NCI-H345 treated with DMSO at 0.1 percent for 48 hours (cell line): Measurements from ENCODE around the gene TIMM50.
A peak's percentile ranks its signal among the peaks of the same experiment; 100 is the strongest.

ENCODE experiments used
- DNase-seq: peaks from one replicate; lab custom pipeline; 2025; ENCODE audit not compliant: unreplicated experiment; lab: John Stamatoyannopoulos, UW

Gene TIMM50

DNA sequence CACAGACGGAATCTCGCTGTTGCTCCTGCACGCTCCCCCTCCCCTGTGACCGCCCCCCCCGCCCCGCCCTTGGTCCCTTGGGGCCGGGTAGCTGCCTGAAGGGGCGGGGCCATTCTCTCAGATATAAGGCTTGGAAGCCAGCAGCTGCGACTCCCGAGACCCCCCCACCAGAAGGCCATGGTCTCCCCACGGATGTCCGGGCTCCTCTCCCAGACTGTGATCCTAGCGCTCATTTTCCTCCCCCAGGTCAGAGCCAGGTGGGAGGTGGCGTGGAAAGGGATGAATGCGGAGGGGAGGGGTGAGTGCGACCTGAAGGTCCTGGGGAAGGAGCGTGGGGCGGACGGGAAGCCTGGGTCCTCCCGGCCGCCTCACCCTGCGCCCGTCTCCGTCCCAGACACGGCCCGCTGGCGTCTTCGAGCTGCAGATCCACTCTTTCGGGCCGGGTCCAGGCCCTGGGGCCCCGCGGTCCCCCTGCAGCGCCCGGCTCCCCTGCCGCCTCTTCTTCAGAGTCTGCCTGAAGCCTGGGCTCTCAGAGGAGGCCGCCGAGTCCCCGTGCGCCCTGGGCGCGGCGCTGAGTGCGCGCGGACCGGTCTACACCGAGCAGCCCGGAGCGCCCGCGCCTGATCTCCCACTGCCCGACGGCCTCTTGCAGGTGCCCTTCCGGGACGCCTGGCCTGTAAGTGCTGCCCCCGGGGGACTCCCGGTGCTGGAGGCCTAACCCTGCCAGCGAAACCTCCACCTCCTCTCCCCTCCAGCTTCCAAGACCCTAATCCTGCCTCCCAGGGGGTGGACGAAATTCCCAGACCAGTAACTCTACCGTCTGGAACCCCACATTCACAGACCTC, 18.4 kb downstream of the TIMM50 start, which contains the start of gene DLL3:
Gene DLL3 (plus strand): TSS at position 150 of the 845 bp plus-strand sequence. CDS start 28 bp downstream, at position 178.
- peak; percentile 90 for DNase-seq

GRCh38 chr19:39499932-39500331, 19.3 kb downstream of the TIMM50 start:
- DNase-seq = no peak

DNA sequence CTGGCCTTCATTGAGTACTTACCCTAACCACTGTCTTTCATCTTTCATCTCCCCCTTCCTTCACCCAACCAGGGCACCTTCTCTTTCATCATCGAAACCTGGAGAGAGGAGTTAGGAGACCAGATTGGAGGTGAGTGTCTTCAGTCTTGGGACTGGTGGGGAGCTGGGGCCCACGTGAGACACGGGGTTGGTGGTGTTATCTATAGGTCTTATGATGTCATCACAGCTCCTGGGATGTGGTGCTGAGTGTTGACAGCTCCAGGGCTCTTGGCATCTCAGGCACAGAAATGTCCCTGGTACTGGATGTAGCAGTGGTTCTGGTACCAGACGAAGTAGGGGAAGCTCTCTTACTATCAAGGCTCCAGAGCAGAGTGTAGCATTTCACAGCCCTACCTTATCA, 19.9 kb downstream of the TIMM50 start:
- DNase-seq = no peak

GRCh38 chr19:39501340-39501739, 20.7 kb downstream of the TIMM50 start:
- DNase-seq = no peak

DNA sequence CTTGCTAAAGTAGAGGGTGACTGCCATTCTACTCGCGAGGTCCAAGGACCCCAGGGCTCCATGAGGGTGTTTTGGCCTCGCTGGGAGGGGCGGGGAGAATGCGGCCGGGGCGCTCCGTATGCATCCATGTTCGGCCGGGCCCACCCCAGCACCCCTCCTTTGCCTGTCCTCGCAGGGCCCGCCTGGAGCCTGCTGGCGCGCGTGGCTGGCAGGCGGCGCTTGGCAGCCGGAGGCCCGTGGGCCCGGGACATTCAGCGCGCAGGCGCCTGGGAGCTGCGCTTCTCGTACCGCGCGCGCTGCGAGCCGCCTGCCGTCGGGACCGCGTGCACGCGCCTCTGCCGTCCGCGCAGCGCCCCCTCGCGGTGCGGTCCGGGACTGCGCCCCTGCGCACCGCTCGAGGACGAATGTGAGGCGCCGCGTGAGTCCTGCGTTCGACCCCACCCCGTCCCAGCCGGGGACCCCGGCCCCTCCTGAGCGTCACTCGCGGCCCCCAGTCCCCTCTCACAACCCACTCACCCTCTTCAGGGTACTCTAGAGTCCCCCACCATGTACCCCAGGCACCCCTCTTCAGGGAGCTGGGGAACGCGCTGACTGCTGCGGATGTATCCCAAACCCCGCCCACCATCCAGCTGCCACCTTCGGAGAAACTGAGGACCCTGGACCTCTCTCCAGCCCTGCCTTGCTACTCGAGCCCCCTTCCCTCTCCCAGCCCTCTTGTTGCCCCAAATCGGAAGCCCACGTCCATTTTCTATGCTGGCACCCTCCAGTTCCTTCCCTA, 22.2 kb downstream of the TIMM50 start:
- DNase-seq = no peak

DNA sequence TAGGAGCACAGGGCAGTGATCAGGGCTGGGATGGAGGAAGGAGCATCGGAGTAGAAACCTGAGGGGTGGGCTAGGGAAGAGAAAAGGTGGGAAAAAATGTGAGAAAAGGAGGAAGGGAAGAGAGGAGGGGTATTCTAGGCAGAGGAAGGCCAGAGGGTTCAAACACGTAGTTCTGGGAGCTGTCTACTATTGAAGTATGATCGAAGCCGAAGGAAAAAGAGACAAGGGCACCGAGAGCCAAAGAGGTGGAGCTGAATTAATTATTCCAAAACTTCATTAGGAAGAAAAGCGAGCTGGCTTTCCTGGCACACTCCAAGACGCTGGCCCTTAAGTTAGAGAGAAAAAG, 25.9 kb downstream of the TIMM50 start:
- no peak for DNase-seq

GRCh38 chr19:39506944-39507714, 26.5 kb downstream of the TIMM50 start:
- peak; percentile 69 for DNase-seq

- DNase-seq = no peak
These were observed 27.2 kb downstream of the TIMM50 start for GRCh38 chr19:39507715-39508364.

- no peak for DNase-seq
These were observed 28.0 kb downstream of the TIMM50 start for GRCh38 chr19:39508629-39509028.

GRCh38 chr19:39509233-39509632, 28.6 kb downstream of the TIMM50 start:
- no peak for DNase-seq

GRCh38 chr19:39512988-39513387, 32.4 kb downstream of the TIMM50 start:
- no peak for DNase-seq

DNA sequence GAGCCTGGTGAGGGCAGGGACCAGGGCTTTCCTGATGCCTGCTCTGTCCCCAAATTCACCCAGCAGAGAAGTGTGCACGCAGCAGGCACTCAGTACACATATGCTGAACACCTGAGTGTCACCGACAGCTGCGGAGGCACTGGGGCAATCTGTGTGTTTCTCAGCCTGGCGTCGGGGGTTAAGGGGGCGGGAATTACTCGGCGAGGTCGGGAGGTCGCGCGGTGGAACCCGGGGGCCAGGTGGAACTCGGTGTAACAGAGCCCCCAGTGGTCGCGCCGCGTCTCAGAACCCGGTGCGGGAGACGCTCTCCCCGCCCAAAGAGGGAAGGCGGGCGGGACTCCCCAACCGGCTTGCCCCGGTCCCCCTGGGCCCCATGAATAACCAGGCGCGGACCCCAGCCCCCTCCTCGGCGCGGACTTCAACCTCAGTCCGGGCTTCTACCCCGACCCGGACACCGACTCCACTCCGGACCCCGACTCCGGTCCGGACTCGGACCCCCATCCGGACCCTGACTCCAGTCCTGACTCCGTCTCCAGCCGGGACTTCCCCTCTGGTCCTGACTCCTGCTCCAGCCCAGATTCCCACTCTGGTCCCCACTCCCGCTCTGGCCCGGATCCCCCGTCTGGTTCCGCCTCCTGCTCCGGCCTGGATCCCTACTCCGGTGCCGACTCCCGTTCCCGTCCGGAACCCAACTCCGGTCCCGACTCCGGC, 34.4 kb downstream of the TIMM50 start, which contains the start of gene SELENOV:
Gene SELENOV (plus strand): TSS at position 300 of the 711 bp plus-strand sequence. CDS start 74 bp downstream, at position 374.
- DNase-seq = peak; percentile 47

DNA sequence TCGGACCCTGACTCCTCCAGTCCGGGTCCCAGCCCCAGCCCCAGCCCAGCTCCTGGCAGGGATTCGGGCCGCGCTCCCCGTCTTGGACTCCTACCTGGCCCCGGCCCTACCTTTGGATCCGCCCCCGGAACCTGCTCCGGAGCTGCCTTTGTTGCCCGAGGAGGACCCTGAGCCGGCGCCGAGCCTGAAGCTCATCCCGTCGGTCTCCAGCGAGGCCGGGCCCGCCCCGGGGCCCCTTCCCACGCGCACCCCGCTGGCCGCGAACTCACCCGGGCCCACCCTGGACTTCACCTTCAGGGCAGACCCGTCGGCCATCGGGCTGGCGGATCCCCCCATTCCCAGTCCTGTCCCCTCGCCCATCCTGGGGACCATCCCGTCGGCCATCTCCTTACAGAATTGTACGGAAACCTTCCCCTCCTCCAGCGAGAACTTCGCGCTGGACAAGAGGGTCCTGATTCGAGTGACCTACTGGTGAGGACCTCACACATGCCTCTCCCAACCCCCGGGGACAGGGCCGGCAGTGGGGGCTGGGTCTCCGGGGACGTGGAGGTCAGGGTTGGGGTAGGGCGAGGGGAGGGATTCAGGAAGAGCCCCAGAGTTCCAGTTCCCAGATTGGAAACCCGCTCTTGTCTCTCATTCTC, 35.0 kb downstream of the TIMM50 start:
- DNase-seq = no peak

GRCh38 chr19:39516270-39516669, 35.6 kb downstream of the TIMM50 start:
- DNase-seq = no peak

DNA sequence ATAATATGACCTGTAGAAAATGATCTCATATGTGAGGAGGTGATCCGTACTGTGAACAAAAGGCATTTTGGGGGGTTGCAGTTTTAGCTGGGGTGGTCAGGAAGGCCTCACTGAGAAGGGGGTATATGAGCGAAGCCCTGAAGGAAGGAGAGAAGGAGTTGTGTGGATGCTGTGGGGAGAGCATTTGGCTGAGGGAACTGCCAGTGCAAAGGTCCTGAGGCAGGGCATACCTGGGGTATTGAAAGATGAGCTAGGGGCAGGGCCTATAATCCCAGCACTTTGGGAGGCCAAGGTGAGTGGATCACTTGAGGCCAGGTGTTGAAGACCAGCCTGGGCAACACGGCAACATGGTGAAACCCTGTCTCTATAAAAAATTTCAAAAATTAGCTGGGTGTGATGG, 36.8 kb downstream of the TIMM50 start:
- no peak for DNase-seq

DNA sequence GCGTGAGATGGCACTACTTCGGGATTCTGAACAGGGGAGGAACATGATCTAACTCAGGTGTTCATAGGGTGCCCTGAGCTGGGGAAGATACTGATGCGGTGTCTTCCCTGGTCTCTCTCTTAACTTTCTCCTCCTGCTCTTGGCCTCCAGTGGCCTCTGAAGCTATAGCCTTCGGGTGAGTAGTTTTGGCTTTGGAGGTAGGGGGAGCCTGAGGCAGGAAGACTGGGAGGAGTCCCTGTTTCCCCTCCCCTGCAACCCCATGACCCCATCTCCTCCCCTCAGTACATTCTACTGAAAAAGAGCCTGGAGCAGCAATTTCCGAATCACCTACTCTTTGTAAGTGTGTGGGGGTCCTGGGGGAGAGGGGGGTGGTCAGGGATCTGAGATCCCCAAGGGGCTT, 37.8 kb downstream of the TIMM50 start:
- no peak for DNase-seq

DNA sequence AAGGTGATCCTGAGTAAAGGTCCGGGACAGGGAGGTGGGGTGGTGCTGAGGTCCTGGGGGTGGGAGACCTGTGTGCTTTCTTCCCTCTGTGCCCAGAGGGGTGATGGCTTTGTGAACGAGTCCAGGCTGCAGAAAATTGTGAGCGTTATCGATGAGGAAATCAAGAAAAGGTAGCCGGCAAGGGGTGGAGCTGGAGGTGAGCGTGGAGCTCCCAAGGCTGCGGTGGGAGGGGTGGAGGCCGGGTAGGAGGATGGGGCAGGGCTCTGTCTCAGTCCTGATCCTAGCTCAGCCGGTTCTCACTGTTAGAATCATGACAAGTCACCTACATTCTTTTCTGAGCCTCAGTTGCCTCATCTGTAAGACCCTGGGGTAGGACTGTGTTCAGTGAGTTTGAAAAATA, 38.3 kb downstream of the TIMM50 start:
- no peak for DNase-seq

DNA sequence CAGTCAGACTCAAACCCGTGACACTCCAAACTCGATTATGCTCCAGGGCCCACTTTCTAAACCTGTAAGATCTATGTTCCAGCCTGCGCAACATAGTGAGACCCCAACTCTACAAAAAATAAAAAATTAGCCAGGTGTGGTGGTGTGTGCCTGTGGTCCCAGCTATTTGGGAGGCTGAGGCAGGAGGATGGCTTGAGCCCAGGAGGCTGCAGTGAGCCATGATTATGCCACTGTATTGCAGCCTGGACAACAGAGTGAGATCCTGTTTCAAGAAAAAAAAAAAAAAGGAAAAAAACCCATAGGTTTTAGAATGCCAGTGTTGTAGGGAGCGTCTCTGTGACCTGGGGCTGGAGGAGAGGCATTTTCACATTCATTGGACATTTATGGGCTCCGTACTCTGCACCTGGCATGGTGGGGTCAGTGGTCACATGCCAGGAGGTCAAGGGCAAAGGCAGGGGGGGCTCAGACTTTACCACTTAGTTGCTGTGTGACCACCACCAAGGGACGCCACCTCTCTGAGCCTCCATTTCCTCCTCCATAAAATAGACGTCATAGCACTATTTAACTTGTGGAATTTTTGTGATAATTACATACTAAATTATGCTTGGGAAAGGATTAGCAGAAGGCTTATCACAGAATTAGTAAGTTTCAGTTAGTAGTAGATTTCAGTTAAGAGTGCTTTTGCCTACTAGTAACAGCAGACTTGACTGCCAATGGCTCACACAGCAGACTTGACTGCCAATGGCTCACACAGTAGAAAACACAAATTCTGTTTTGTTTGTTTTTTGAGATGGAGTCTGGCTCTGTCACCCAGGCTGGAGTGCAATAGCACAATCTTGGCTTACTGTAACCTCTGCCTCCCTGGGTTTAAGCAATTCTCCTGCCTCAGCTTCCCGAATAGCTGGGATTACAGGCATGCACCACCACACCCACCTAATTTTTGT, 40.2 kb downstream of the TIMM50 start:
- DNase-seq = no peak

DNA sequence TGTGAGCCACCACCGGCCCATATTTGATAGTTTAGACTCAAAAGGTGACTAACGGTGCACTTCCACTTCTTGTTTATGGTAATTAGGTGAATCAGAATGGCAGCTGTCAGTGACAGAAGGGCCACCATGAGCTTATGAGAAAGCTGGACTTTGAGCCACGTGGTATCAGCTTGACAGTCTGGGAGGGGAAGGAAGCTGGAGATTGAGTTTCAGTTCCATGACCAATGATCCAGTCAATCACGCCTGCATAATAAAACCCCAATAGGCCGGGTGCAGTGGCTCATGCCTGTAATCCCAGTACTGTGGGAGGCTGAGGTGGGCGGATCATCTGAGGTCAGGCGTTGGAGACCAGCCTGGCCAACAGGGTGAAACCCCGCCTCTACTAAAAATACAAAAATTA, 43.9 kb downstream of the TIMM50 start:
- no peak for DNase-seq
